Measurements from ENCODE around the gene FOXP1. TPM values are rescaled to one million over a fixed set of nuclear protein-coding genes. Genes with fewer than 3 reads are reported as not detected.

The FOXP1 gene
- total RNA-seq, 1 experiment from 2014 or later, result 2.9 TPM

DNA sequence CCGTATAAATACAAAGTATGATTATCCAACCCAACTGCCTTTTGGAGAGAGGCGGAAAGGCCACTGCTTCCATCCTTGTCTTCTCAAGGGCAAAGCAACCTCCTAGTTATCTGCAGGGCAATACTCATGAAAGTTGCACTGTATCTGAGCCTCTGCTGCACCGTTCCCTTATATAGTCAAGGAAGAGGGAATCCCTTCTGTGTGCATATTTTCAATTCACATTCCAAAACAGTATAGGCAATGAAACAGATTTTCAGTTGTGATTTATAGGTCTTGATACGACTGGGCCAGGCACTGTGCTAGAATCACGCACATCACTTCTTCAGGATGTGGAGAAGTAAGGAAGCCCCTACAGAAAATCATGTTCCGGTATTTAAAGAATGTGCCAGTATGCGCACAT lies 455.7 kb downstream of the FOXP1 start:
- DNase-seq (ENCODE audit: low read depth, low spot score), result no peak
- Histone ChIP-seq H3K4me3 (ENCODE audit: low read depth in 2 of 2, low read length in 2 of 2) (no peak overlapping the region), H3K27me3 (ENCODE audit: control insufficient read depth, insufficient read depth, low read length) (no peaks in the 10 kb centered on the region; the same call in none of the 2 replicates), H3K27ac (ENCODE audit: low read length) (no peak overlapping the region), H3K4me1 (ENCODE audit: control insufficient read depth, insufficient read depth, low read length) (no peaks in the 10 kb centered on the region; the same call in 1 of the 2 replicates), H3K36me3 (ENCODE audit: control insufficient read depth, insufficient read depth, low read length) (no peaks in the 10 kb centered on the region), H3K9me3 (ENCODE audit: control insufficient read depth, insufficient read depth, low read depth, low read length) (no peaks in the 10 kb centered on the region)
- in situ Hi-C loops (cut with HindIII; ENCODE audit: low pct_unique_long_range_greater_than_20kb, low sequenced_read_pairs) (no loop called here), intact Hi-C loops (cut with micrococcal nuclease; ENCODE audit: unreplicated experiment) (no loop called here)
- no TSS peak for BruUV-seq (replicated peaks)
- TF ChIP-seq, protein P1, sequence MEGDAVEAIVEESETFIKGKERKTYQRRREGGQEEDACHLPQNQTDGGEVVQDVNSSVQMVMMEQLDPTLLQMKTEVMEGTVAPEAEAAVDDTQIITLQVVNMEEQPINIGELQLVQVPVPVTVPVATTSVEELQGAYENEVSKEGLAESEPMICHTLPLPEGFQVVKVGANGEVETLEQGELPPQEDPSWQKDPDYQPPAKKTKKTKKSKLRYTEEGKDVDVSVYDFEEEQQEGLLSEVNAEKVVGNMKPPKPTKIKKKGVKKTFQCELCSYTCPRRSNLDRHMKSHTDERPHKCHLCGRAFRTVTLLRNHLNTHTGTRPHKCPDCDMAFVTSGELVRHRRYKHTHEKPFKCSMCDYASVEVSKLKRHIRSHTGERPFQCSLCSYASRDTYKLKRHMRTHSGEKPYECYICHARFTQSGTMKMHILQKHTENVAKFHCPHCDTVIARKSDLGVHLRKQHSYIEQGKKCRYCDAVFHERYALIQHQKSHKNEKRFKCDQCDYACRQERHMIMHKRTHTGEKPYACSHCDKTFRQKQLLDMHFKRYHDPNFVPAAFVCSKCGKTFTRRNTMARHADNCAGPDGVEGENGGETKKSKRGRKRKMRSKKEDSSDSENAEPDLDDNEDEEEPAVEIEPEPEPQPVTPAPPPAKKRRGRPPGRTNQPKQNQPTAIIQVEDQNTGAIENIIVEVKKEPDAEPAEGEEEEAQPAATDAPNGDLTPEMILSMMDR (IDR thresholded peaks at IDR 0.05), result no peak
- TF ChIP-seq POLR2AphosphoS5 (IDR thresholded peaks at IDR 0.05; ENCODE audit: low read depth, low read length), result no peak
- TF ChIP-seq, protein P2, sequence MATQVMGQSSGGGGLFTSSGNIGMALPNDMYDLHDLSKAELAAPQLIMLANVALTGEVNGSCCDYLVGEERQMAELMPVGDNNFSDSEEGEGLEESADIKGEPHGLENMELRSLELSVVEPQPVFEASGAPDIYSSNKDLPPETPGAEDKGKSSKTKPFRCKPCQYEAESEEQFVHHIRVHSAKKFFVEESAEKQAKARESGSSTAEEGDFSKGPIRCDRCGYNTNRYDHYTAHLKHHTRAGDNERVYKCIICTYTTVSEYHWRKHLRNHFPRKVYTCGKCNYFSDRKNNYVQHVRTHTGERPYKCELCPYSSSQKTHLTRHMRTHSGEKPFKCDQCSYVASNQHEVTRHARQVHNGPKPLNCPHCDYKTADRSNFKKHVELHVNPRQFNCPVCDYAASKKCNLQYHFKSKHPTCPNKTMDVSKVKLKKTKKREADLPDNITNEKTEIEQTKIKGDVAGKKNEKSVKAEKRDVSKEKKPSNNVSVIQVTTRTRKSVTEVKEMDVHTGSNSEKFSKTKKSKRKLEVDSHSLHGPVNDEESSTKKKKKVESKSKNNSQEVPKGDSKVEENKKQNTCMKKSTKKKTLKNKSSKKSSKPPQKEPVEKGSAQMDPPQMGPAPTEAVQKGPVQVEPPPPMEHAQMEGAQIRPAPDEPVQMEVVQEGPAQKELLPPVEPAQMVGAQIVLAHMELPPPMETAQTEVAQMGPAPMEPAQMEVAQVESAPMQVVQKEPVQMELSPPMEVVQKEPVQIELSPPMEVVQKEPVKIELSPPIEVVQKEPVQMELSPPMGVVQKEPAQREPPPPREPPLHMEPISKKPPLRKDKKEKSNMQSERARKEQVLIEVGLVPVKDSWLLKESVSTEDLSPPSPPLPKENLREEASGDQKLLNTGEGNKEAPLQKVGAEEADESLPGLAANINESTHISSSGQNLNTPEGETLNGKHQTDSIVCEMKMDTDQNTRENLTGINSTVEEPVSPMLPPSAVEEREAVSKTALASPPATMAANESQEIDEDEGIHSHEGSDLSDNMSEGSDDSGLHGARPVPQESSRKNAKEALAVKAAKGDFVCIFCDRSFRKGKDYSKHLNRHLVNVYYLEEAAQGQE (IDR thresholded peaks at IDR 0.05; ENCODE audit: insufficient read depth in 1 of 2, low read depth in 2 of 2, low read length in 1 of 2), result no peak
- no peak for TF ChIP-seq TCF7L2 (IDR thresholded peaks at IDR 0.05; ENCODE audit: low read depth, low read length)
- TF ChIP-seq SIN3A (IDR thresholded peaks at IDR 0.05; ENCODE audit: borderline replicate concordance, insufficient read depth, low read depth, low read length), result no peak
- no peak for ATAC-seq
- ChIA-PET CTCF (no interaction called here), POLR2A (no interaction called here)

DNA sequence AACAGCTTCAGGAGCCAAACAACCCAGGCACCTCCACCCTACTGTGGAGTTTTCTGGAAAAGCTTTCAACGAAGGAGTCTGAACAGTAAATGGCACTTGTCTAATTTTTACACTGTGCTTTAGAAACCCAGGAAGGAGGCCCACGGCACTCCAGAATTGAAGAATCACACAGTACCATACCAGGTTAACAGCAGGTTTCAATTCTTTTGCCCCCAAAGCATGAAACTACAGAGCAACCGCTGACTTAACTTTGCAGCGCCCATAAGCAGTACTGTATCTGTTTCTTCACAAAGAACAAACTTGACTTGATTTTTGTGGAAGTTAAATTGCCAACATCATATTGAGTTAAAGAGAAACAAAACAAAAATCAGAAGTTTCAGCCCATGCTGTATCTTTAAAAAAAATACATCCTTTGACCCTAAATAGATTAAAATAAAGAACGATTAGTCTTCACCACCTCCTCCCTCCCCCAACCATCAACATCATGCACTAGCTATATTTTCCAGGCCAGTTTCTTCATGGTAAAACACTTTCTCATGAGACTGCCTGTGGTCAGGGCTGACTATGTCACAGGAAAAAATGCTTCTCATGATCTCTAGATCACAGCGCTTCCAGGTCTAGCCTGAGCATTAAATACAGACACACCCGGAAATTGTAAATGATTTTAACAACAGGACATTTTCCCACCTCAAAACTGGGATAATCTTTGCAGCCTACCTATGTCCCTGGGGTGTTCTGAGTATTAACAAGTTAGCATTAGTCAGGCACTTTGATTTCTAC lies 456.3 kb downstream of the FOXP1 start:
- no peak overlapping the region for H3K4me3 ChIP-seq (ENCODE audit: low read depth in 2 of 2, low read length in 2 of 2)
- no peak for ATAC-seq
- no peaks in the 10 kb centered on the region for H3K36me3 ChIP-seq (ENCODE audit: control insufficient read depth, insufficient read depth, low read length)
- POLR2A ChIA-PET, result no interaction called here
- no peak for DNase-seq (ENCODE audit: low read depth, low spot score)
- no peaks in the 10 kb centered on the region; the same call in 1 of the 2 replicates for H3K4me1 ChIP-seq (ENCODE audit: control insufficient read depth, insufficient read depth, low read length)
- in situ Hi-C loops (cut with HindIII; ENCODE audit: low pct_unique_long_range_greater_than_20kb, low sequenced_read_pairs), result no loop called here
- no TSS peak for BruUV-seq (replicated peaks)
- H3K9me3 ChIP-seq (ENCODE audit: control insufficient read depth, insufficient read depth, low read depth, low read length), result no peaks in the 10 kb centered on the region
- TF ChIP-seq POLR2AphosphoS5 (IDR thresholded peaks at IDR 0.05; ENCODE audit: low read depth, low read length), result no peak
- TF ChIP-seq, protein P1 (IDR thresholded peaks at IDR 0.05), result no peak
- TF ChIP-seq, protein P2 (IDR thresholded peaks at IDR 0.05; ENCODE audit: insufficient read depth in 1 of 2, low read depth in 2 of 2, low read length in 1 of 2), result no peak
- intact Hi-C loops (cut with micrococcal nuclease; ENCODE audit: unreplicated experiment), result no loop called here
- H3K27me3 ChIP-seq (ENCODE audit: control insufficient read depth, insufficient read depth, low read length), result no peaks in the 10 kb centered on the region; the same call in none of the 2 replicates
- CTCF ChIA-PET, result no interaction called here
- H3K27ac ChIP-seq (ENCODE audit: low read length), result no peak overlapping the region

Data from Panc1 (cell line).